ENCODE measurements around the gene HOMER2. TPM values are rescaled to one million over a fixed set of nuclear protein-coding genes. Genes with fewer than 3 reads are reported as not detected.

HOMER2 gene
- total and polyA plus RNA-seq, 2 of the 4 experiments (the other 2 are of a cell fraction): 0.54 to 0.79 TPM

- dilution Hi-C loops (cut with HindIII; ENCODE audit: low sequenced_read_pairs, unreplicated experiment) (no loop called here), intact Hi-C loops (cut with micrococcal nuclease) (no loop called here), in situ Hi-C loops (cut with MboI; ENCODE audit: low sequenced_read_pairs) (no loop called here)
- Histone ChIP-seq H3K4me2 (ENCODE audit: low read depth, low read length) (no peak overlapping the region), H3K36me3 (ENCODE audit: control insufficient read depth, insufficient read depth, low read length) (no peaks in the 10 kb centered on the region), H2AK5ac (ENCODE audit: low read depth, low read length) (no peak overlapping the region), H3K56ac (ENCODE audit: extremely low read depth, insufficient read depth, low read length) (no peak overlapping the region), H4K5ac (ENCODE audit: low read depth, low read length) (no peak overlapping the region), H3K4me1 (ENCODE audit: control insufficient read depth, insufficient read depth, low read length) (no peaks in the 10 kb centered on the region), H3K9ac (ENCODE audit: low read depth, low read length) (no peak overlapping the region), H3K4ac (ENCODE audit: low read depth, low read length) (no peak overlapping the region), H4K91ac (ENCODE audit: insufficient read depth, low read depth, low read length) (no peak overlapping the region), H2BK5ac (ENCODE audit: low read depth, low read length, poor library complexity, severe bottlenecking) (no peak overlapping the region), H2BK20ac (ENCODE audit: low read depth, low read length) (no peak overlapping the region), H3K4me3 (ENCODE audit: insufficient read depth, low read depth, low read length) (no peak overlapping the region), H4K20me1 (ENCODE audit: insufficient read depth, low read length) (no peaks in the 10 kb centered on the region), H3K23ac (ENCODE audit: low read depth, low read length) (no peak overlapping the region), H2AFZ (replicated peaks; ENCODE audit: low read length, poor library complexity) (no peak overlapping the region), H3K79me1 (ENCODE audit: low read depth in 1 of 2, low read length in 2 of 2) (no peaks in the 10 kb centered on the region), H2AK9ac (replicated peaks; ENCODE audit: low read depth, low read length, poor library complexity) (no peak overlapping the region), H3K14ac (replicated peaks; ENCODE audit: low read depth, low read length) (no peak overlapping the region), H4K8ac (ENCODE audit: low read depth in 2 of 2, low read length in 2 of 2) (no peak overlapping the region), H2BK120ac (ENCODE audit: low read depth, low read length) (no peak overlapping the region), H3K27me3 (ENCODE audit: control insufficient read depth, insufficient read depth, low read length) (peaks cover 7% of the 10 kb centered on the region), H3K18ac (ENCODE audit: low read depth, low read length) (no peak overlapping the region), H3K9me1 (ENCODE audit: insufficient read depth, low read length) (no peaks in the 10 kb centered on the region), H3K27ac (ENCODE audit: insufficient read depth, low read length) (no peak overlapping the region), H3K9me3 (ENCODE audit: control insufficient read depth, insufficient read depth, low read length) (no peaks in the 10 kb centered on the region), H2BK15ac (ENCODE audit: low read depth, low read length) (no peak overlapping the region)
- no peak for ATAC-seq (ENCODE audit: low read depth)
- CTCF ChIA-PET: no interaction called here
- no peak for DNase-seq
- TF ChIP-seq MXI1 (IDR thresholded peaks at IDR 0.05; ENCODE audit: borderline replicate concordance, low read depth, low read length) (no peak), POLR2A (IDR thresholded peaks at IDR 0.05; ENCODE audit: low read depth, low read length) (no peak), BHLHE40 (IDR thresholded peaks at IDR 0.05; ENCODE audit: low read depth, low read length) (no peak), RFX5 (IDR thresholded peaks at IDR 0.05; ENCODE audit: low read depth, low read length) (no peak), NFE2L2 (IDR thresholded peaks at IDR 0.05; ENCODE audit: low read depth, low read length) (no peak), USF2 (IDR thresholded peaks at IDR 0.05; ENCODE audit: low read depth, low read length) (no peak), FOS (IDR thresholded peaks at IDR 0.05; ENCODE audit: low read depth, low read length) (no peak), RCOR1 (IDR thresholded peaks at IDR 0.05; ENCODE audit: insufficient replicate concordance, low read length) (no peak), CEBPB (IDR thresholded peaks at IDR 0.05; ENCODE audit: low read depth, low read length) (no peak), RAD21 (IDR thresholded peaks at IDR 0.05; ENCODE audit: low read length) (no peak), MAFK (IDR thresholded peaks at IDR 0.05; ENCODE audit: low read depth, low read length) (no peak)
- TF ChIP-seq, protein P1, sequence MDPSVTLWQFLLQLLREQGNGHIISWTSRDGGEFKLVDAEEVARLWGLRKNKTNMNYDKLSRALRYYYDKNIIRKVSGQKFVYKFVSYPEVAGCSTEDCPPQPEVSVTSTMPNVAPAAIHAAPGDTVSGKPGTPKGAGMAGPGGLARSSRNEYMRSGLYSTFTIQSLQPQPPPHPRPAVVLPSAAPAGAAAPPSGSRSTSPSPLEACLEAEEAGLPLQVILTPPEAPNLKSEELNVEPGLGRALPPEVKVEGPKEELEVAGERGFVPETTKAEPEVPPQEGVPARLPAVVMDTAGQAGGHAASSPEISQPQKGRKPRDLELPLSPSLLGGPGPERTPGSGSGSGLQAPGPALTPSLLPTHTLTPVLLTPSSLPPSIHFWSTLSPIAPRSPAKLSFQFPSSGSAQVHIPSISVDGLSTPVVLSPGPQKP (IDR thresholded peaks at IDR 0.05; ENCODE audit: borderline replicate concordance, low read depth, low read length): no peak
- TF ChIP-seq, protein P2, sequence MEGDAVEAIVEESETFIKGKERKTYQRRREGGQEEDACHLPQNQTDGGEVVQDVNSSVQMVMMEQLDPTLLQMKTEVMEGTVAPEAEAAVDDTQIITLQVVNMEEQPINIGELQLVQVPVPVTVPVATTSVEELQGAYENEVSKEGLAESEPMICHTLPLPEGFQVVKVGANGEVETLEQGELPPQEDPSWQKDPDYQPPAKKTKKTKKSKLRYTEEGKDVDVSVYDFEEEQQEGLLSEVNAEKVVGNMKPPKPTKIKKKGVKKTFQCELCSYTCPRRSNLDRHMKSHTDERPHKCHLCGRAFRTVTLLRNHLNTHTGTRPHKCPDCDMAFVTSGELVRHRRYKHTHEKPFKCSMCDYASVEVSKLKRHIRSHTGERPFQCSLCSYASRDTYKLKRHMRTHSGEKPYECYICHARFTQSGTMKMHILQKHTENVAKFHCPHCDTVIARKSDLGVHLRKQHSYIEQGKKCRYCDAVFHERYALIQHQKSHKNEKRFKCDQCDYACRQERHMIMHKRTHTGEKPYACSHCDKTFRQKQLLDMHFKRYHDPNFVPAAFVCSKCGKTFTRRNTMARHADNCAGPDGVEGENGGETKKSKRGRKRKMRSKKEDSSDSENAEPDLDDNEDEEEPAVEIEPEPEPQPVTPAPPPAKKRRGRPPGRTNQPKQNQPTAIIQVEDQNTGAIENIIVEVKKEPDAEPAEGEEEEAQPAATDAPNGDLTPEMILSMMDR (conservative IDR thresholded peaks at IDR 0.05; ENCODE audit: low read depth, low read length): no peak
- POLR2A ChIA-PET (ENCODE audit: unreplicated experiment): no interaction called here
- 87% methylated on average over 3 of the region's 6 CpGs; no CpG with 5 or more reads in 1 of the 2 experiments for WGBS, 2 experiments (ENCODE audit: extremely low coverage in 2 of 2, insufficient read length in 1 of 2)
- BruUV-seq (replicated peaks): no TSS peak
These were observed 89.6 kb downstream of the HOMER2 start for GRCh38 chr15:82862886-82863285.
